C4-2B (cell line): ENCODE results near the gene PDE4D.
A peak's percentile ranks its signal among the peaks of the same experiment; 100 is the strongest.

Experiments used
- ZFX ChIP-seq: fragments of 450-650 bp; IDR thresholded peaks from 2 replicates; pipeline ENCODE4 v1.6.1; 2017
- TF ChIP-seq, protein P1 (sequence below): fragments of 450-650 bp; conservative IDR thresholded peaks from 2 replicates; pipeline ENCODE4 v1.5.1; 2017; ENCODE audit warnings: mild to moderate bottlenecking

GRCh38 chr5:58974083-58974482, 919.4 kb downstream of the PDE4D start:
- TF ChIP-seq, protein P1, sequence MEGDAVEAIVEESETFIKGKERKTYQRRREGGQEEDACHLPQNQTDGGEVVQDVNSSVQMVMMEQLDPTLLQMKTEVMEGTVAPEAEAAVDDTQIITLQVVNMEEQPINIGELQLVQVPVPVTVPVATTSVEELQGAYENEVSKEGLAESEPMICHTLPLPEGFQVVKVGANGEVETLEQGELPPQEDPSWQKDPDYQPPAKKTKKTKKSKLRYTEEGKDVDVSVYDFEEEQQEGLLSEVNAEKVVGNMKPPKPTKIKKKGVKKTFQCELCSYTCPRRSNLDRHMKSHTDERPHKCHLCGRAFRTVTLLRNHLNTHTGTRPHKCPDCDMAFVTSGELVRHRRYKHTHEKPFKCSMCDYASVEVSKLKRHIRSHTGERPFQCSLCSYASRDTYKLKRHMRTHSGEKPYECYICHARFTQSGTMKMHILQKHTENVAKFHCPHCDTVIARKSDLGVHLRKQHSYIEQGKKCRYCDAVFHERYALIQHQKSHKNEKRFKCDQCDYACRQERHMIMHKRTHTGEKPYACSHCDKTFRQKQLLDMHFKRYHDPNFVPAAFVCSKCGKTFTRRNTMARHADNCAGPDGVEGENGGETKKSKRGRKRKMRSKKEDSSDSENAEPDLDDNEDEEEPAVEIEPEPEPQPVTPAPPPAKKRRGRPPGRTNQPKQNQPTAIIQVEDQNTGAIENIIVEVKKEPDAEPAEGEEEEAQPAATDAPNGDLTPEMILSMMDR = 0 out of 2 replicates have a peak, but pooled peaks have one; percentile 6
- TF ChIP-seq ZFX = no peak
